Measurements from ENCODE around the gene SH3BP5. TPM values are rescaled to one million over a fixed set of nuclear protein-coding genes. Genes with fewer than 3 reads are reported as not detected.

The SH3BP5 gene
- polyA plus RNA-seq, 1 experiment, result 30.9 TPM

DNA sequence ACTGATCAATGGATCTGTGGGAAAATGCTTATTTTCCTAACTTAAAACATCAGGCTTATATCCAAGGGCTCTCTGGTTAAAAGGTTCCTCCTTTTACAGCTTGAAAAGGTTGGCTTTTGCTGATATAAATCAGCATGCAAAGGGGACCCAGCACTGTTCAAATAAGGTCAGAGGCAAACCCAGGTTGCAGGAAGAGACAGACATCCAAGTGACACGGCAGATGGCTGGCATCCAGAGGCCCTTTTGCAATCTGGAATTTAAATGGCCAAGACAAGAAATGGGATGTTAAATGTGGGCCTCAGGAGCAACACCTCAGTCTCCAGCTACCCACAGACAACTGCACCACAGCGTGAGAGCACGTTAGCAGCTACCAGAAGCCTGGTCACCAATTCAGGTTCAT, 6.3 kb downstream of the SH3BP5 start:
- no peak for DNase-seq (ENCODE audit: low read depth)
- no peak overlapping the region for H3K4me3 ChIP-seq (ENCODE audit: low read depth, low read length)
- ChIA-PET POLR2A (no interaction called here), CTCF (interaction anchor here (1.4 kb wide), 1 partner anchor 58 kb away, joined by 5 read pairs; no protein-coding TSS in a partner anchor)
- H3K36me3 ChIP-seq (ENCODE audit: control insufficient read depth, insufficient read depth, low read length), result no peaks in the 10 kb centered on the region
- TF ChIP-seq, protein P1, sequence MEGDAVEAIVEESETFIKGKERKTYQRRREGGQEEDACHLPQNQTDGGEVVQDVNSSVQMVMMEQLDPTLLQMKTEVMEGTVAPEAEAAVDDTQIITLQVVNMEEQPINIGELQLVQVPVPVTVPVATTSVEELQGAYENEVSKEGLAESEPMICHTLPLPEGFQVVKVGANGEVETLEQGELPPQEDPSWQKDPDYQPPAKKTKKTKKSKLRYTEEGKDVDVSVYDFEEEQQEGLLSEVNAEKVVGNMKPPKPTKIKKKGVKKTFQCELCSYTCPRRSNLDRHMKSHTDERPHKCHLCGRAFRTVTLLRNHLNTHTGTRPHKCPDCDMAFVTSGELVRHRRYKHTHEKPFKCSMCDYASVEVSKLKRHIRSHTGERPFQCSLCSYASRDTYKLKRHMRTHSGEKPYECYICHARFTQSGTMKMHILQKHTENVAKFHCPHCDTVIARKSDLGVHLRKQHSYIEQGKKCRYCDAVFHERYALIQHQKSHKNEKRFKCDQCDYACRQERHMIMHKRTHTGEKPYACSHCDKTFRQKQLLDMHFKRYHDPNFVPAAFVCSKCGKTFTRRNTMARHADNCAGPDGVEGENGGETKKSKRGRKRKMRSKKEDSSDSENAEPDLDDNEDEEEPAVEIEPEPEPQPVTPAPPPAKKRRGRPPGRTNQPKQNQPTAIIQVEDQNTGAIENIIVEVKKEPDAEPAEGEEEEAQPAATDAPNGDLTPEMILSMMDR (IDR thresholded peaks at IDR 0.05; ENCODE audit: insufficient read depth, low read depth, low read length), result no peak
- H3K27me3 ChIP-seq (ENCODE audit: control insufficient read depth, insufficient read depth, low read length), result no peaks in the 10 kb centered on the region

DNA sequence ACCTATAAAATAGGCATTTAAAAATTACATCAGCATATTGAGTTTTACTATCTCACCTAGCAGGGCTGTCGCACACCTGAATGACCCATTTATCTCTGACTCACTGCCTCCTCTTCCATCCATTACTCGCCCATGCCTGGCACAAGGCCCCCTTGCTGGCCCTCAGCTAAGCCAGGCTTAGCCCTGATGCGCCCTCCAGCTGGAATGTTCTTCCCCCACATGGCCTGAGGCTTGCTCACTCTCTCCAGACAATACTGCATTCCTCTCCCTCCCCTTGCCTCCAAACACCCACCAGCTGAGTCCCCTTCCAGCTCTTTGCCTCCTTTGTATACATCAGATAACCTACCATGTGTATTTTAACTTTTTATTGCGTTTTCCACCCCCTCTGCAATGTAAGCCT, 7.2 kb downstream of the SH3BP5 start:
- Histone ChIP-seq H3K36me3 (ENCODE audit: control insufficient read depth, insufficient read depth, low read length) (no peaks in the 10 kb centered on the region), H3K4me3 (ENCODE audit: low read depth, low read length) (no peak overlapping the region), H3K27me3 (ENCODE audit: control insufficient read depth, insufficient read depth, low read length) (no peaks in the 10 kb centered on the region)
- CTCF ChIA-PET, result interaction anchor here (0.6 to 1.4 kb wide), 3 partner anchors 11 to 158 kb away, joined by 3 to 5 read pairs (median 4); no protein-coding TSS in a partner anchor
- POLR2A ChIA-PET, result no interaction called here
- TF ChIP-seq, protein P1 (IDR thresholded peaks at IDR 0.05; ENCODE audit: insufficient read depth, low read depth, low read length), result no peak
- DNase-seq (ENCODE audit: low read depth), result no peak

DNA sequence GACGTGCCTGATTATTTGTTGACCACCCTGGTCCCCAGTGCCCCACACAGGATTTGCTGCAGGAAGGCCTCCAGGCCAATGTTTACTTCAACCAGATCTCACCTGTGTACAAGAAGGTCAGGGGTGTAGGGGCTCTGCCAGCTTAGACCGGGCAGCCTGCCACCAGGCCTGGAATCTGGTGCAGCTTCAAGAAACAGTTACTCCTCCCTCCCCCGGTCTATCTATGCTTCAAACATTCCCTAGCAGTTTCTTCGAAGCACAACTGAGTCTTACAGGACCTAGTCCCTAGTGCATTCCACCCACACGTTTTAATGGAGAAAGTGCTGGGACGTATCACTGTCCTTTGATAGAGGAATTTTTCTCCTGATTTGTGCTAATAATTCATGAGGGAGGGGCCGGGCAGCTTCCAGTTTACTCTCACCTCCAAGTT, 8.0 kb downstream of the SH3BP5 start:
- Histone ChIP-seq H3K36me3 (ENCODE audit: control insufficient read depth, insufficient read depth, low read length) (no peaks in the 10 kb centered on the region), H3K4me3 (ENCODE audit: low read depth, low read length) (no peak overlapping the region), H3K27me3 (ENCODE audit: control insufficient read depth, insufficient read depth, low read length) (no peaks in the 10 kb centered on the region)
- TF ChIP-seq, protein P1 (IDR thresholded peaks at IDR 0.05; ENCODE audit: insufficient read depth, low read depth, low read length), result no peak
- ChIA-PET POLR2A (interaction anchor here (0.5 kb wide), 1 partner anchor 37 kb away, joined by 5 read pairs; no protein-coding TSS in a partner anchor), CTCF (interaction anchor here (0.6 to 1.2 kb wide), 2 partner anchors 10 to 56 kb away, joined by 3 to 6 read pairs; no protein-coding TSS in a partner anchor)
- no peak for DNase-seq (ENCODE audit: low read depth)

DNA sequence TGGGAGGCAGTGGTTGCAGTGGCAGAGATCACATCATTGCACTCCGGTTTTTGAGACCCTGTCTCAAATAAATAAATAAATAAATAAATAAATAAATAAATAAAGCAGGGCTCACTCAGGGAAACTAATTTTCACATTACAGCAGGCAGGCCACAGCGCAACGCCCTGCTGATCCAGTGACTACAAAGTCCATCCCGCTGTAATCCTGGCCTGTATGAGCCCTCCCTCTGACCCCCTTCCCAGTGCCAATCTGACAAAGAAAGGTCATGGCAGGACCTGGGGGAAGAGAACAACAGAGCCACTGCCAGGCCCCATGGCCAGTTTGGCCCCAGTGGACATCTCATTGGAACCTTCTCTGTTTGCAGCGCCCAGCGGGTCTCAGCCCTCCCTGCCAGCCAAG, 9.3 kb downstream of the SH3BP5 start:
- CTCF ChIA-PET, result interaction anchor here (1.2 kb wide), 1 partner anchor 11 kb away, joined by 3 read pairs; no protein-coding TSS in a partner anchor
- POLR2A ChIA-PET, result no interaction called here
- TF ChIP-seq, protein P1 (IDR thresholded peaks at IDR 0.05; ENCODE audit: insufficient read depth, low read depth, low read length), result no peak

DNA sequence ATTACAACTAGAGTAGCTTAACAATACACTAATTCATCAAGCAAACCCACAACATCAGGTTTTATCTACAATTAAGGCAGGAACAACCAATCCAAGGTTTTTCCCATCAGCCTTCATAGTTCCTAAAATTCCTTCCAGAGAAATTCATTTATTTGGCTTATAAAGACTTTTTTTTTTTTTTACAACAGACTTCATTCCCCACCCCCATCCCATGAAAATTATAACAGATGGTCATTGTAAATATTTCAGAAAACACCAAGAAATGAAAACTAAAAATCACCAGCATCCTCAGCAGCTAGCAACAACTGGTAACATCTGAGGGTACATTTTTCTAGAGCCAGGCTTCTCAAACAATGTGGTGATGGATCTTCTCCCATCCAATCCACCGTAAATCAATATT, 11.0 kb downstream of the SH3BP5 start:
- Histone ChIP-seq H3K4me3 (ENCODE audit: low read depth, low read length) (no peak overlapping the region), H3K27me3 (ENCODE audit: control insufficient read depth, insufficient read depth, low read length) (no peaks in the 10 kb centered on the region), H3K36me3 (ENCODE audit: control insufficient read depth, insufficient read depth, low read length) (no peaks in the 10 kb centered on the region)
- CTCF ChIA-PET, result interaction anchor here (2.1 kb wide), 1 partner anchor 11 kb away, joined by 5 read pairs; the partner anchor contains the start of gene SH3BP5
- POLR2A ChIA-PET, result no interaction called here
- TF ChIP-seq, protein P1 (IDR thresholded peaks at IDR 0.05; ENCODE audit: insufficient read depth, low read depth, low read length), result no peak
- DNase-seq (ENCODE audit: low read depth), result no peak

More for the DNA sequence above, 9.3 kb downstream of the SH3BP5 start:
- DNase-seq (ENCODE audit: low read depth), result no peak
- Histone ChIP-seq H3K4me3 (ENCODE audit: low read depth, low read length) (no peak overlapping the region), H3K27me3 (ENCODE audit: control insufficient read depth, insufficient read depth, low read length) (no peaks in the 10 kb centered on the region), H3K36me3 (ENCODE audit: control insufficient read depth, insufficient read depth, low read length) (no peaks in the 10 kb centered on the region)
